Keratinocyte (primary cell): ENCODE results near the gene NOX3. TPM values are rescaled to one million over a fixed set of nuclear protein-coding genes. Genes with fewer than 3 reads are reported as not detected.

Source experiments
- DNase-seq: peaks from one replicate; pipeline ENCODE4 v3.0.0-alpha.2; 2011; ENCODE audit warnings: low read depth, missing footprints, low spot score
- FAIRE-seq: peaks from 2 replicates; lab custom pipeline; 2011; peaks lifted over from hg19 to GRCh38; lab: Jason Lieb, UNC
- H2AFZ ChIP-seq: 2 replicates; pipeline ENCODE4 v1.6.0; 2012; ENCODE audit warnings: low read length, control low read depth, inconsistent platforms; ENCODE audit not compliant: control insufficient read depth
- H3K27ac ChIP-seq: 2 replicates; pipeline ENCODE4 v1.5.1; 2011; ENCODE audit warnings: low read length; ENCODE audit not compliant: control insufficient read depth, insufficient read depth
- H3K27me3 ChIP-seq: 3 replicates; pipeline ENCODE4 v1.6.0; 2011; ENCODE audit warnings: low read length; ENCODE audit not compliant: control insufficient read depth, insufficient read depth; ENCODE audit errors: extremely low read depth
- H3K36me3 ChIP-seq, 2 experiments: 2 replicates in 1 of 2; 3 replicates in 1 of 2; pipeline ENCODE4 v1.5.1; 2011; ENCODE audit warnings: low read length in 2 of 2, mild to moderate bottlenecking in 1 of 2; ENCODE audit not compliant: control insufficient read depth in 2 of 2, insufficient read depth in 2 of 2; ENCODE audit errors: extremely low read depth in 1 of 2
- H3K4me1 ChIP-seq: 3 replicates; pipeline ENCODE4 v1.5.1; 2011; ENCODE audit warnings: low read length; ENCODE audit not compliant: control insufficient read depth, insufficient read depth; ENCODE audit errors: extremely low read depth
- H3K4me2 ChIP-seq: 3 replicates; pipeline ENCODE4 v1.6.0; 2011; ENCODE audit warnings: low read depth, low read length; ENCODE audit not compliant: control insufficient read depth, insufficient read depth; ENCODE audit errors: extremely low read depth
- H3K4me3 ChIP-seq, 3 experiments: fragments of 200-600 bp in 1 of 3; sonication (generic) in 1 of 3; 2 replicates in 2 of 3; 3 replicates in 1 of 3; pipeline ENCODE4 v1.5.1; 2011 to 2016; ENCODE audit warnings: low read length in 3 of 3, mild to moderate bottlenecking in 3 of 3, control low read depth in 2 of 3, inconsistent platforms in 1 of 3, low read depth in 1 of 3, mixed read lengths in 1 of 3, mixed run types in 1 of 3, moderate library complexity in 1 of 3; ENCODE audit not compliant: control insufficient read depth in 2 of 3, insufficient read depth in 2 of 3; ENCODE audit errors: extremely low read depth in 1 of 3
- H3K79me2 ChIP-seq: 2 replicates; pipeline ENCODE4 v1.6.0; 2012; ENCODE audit warnings: low read length; ENCODE audit not compliant: control insufficient read depth, insufficient read depth
- H3K9ac ChIP-seq: 3 replicates; pipeline ENCODE4 v1.6.0; 2011; ENCODE audit warnings: low read length; ENCODE audit not compliant: control insufficient read depth, insufficient read depth; ENCODE audit errors: extremely low read depth
- H3K9me1 ChIP-seq: 3 replicates; pipeline ENCODE4 v1.6.0; 2011; ENCODE audit warnings: low read length; ENCODE audit not compliant: control insufficient read depth, insufficient read depth; ENCODE audit errors: extremely low read depth
- H3K9me3 ChIP-seq: 2 replicates; pipeline ENCODE4 v1.5.1; 2012; ENCODE audit warnings: low read depth, low read length; ENCODE audit not compliant: control insufficient read depth
- H4K20me1 ChIP-seq: 3 replicates; pipeline ENCODE4 v1.6.0; 2011; ENCODE audit warnings: low read length; ENCODE audit not compliant: control insufficient read depth, insufficient read depth; ENCODE audit errors: extremely low read depth
- CTCF ChIP-seq, 3 experiments: IDR thresholded peaks in 1 of 3; conservative IDR thresholded peaks in 1 of 3; optimal IDR thresholded peaks in 1 of 3; 2 replicates in 2 of 3; 3 replicates in 1 of 3; pipeline versions ENCODE3 to v1.5.1; 2011; ENCODE audit warnings: low read length in 3 of 3, mild to moderate bottlenecking in 3 of 3, moderate library complexity in 2 of 3, control low read depth in 1 of 3, inconsistent platforms in 1 of 3; ENCODE audit not compliant: insufficient read depth in 2 of 3; ENCODE audit errors: extremely low read depth in 1 of 3
- EZH2 ChIP-seq: IDR thresholded peaks from one replicate; pipeline ENCODE4 v1.6.1; 2012; ENCODE audit warnings: inconsistent platforms, mild to moderate bottlenecking, low read length, moderate library complexity
- dilution Hi-C: fragments of 300-500 bp; cut with MboI; formaldehyde crosslinking; loops from one replicate; pipeline ENCODE4 v1.7.0; 2020; ENCODE audit warnings: low sequenced_read_pairs; ENCODE audit not compliant: extremely low pct_ligation_motif_present
- polyA plus RNA-seq, 5 experiments: library from polyadenylated mRNA; depleted of rRNA in 3 of 5; stranded (reverse) in 3 of 5; stranded (forward) in 1 of 5; unstranded in 1 of 5; fragments of >200 nt; gene quantifications; 1 replicate in 1 of 5; 2 replicates in 3 of 5; 3 replicates in 1 of 5; pipeline versions ENCODE4 v1.2.1 to v1.2.3, GENCODE V29; 2011 to 2012; ENCODE audit warnings: missing spikeins in 2 of 5, low read depth in 1 of 5, low replicate concordance in 1 of 5

The NOX3 gene
- polyA plus RNA-seq, 1 donor (not counting 4 experiments of a cell fraction or from before 2014, with no cell fraction given), result not detected

DNA sequence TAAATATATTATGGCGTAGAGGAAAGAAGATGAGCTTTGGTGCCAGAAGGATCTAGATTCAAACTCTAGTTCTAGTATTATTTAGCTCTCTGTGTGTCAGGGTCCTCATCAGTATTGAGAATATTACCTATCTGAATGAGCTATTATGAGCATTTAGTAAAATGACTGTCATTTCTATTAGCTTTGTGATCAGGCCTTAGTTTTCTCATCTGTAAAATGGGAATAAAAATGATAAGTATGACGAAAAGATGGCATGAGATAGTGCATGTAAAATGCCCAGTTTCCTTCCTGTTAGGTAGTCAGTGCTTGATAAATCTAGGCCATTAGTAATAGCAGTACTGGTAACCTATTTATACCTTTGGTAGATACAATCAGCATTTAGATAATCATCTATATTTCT is 35.1 kb downstream of the NOX3 start:
- DNase-seq (no peak), FAIRE-seq (no peak)
- Histone ChIP-seq H3K36me3 (no peaks in the 10 kb centered on the region), H3K4me3 (no peak overlapping the region), H3K79me2 (no peaks in the 10 kb centered on the region), H3K9me3 (no peaks in the 10 kb centered on the region), H3K27me3 (no peaks in the 10 kb centered on the region), H2AFZ (no peak overlapping the region), H4K20me1 (no peaks in the 10 kb centered on the region), H3K9me1 (no peaks in the 10 kb centered on the region), H3K9ac (no peak overlapping the region), H3K4me2 (no peak overlapping the region), H3K4me1 (peaks cover 9% of the 10 kb centered on the region), H3K27ac (no peak overlapping the region)
- TF ChIP-seq CTCF (optimal IDR thresholded peaks at IDR 0.05 in 1 of 3, IDR thresholded peaks at IDR 0.05 in 1 of 3, conservative IDR thresholded peaks at IDR 0.05 in 1 of 3; ENCODE audit: extremely low read depth in 1 of 3, insufficient read depth in 2 of 3, low read length in 3 of 3) (no peak), EZH2 (no peak)
- dilution Hi-C loops, result no loop called here

DNA sequence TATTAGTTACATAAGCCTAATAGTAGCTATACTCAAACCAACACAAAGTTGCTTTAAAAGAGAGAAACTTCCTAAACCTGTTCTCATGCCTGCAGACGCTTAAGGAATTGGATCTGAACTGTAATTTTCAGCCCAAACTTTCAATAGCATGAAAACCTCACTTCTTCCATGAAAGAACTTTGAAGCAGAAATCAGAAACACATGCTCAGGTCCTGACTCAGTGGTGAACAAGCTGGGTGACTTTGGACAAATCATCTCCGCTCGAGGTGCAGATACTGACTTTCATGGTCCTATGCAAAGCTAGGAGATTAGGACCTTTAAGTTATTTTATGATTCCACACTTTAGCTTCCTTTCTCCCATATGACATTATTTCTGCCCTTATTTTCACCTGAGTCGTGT is 36.5 kb downstream of the NOX3 start:
- Histone ChIP-seq H4K20me1 (no peaks in the 10 kb centered on the region), H3K9me1 (no peaks in the 10 kb centered on the region), H3K27me3 (no peaks in the 10 kb centered on the region), H3K4me1 (peaks cover 9% of the 10 kb centered on the region), H3K9ac (no peak overlapping the region), H3K79me2 (no peaks in the 10 kb centered on the region), H3K4me3 (no peak overlapping the region), H3K9me3 (no peaks in the 10 kb centered on the region), H3K4me2 (no peak overlapping the region), H3K36me3 (no peaks in the 10 kb centered on the region), H3K27ac (no peak overlapping the region), H2AFZ (no peak overlapping the region)
- no peak for TF ChIP-seq EZH2
- TF ChIP-seq CTCF (optimal IDR thresholded peaks at IDR 0.05 in 1 of 3, IDR thresholded peaks at IDR 0.05 in 1 of 3, conservative IDR thresholded peaks at IDR 0.05 in 1 of 3; ENCODE audit: extremely low read depth in 1 of 3, insufficient read depth in 2 of 3, low read length in 3 of 3), result no peak
- FAIRE-seq (no peak), DNase-seq (no peak)
- dilution Hi-C loops, result no loop called here
